Measurements from ENCODE around the gene KIZ. TPM values are rescaled to one million over a fixed set of nuclear protein-coding genes. Genes with fewer than 3 reads are reported as not detected.

KIZ gene
- total and polyA plus RNA-seq, 2 donors from 2014 or later: 17.3 to 21.8 TPM

- no peaks in the 10 kb centered on the region for H3K4me1 ChIP-seq (ENCODE audit: control insufficient read depth in 2 of 3, insufficient read depth in 2 of 3, low read depth in 1 of 3, low read length in 3 of 3)
- DNase-seq (no peak), FAIRE-seq (no peak)
- peaks cover 25% of the 10 kb centered on the region for H3K27me3 ChIP-seq (ENCODE audit: control insufficient read depth, insufficient read depth, low read length)
- intact Hi-C loops (cut with DNase I): no loop called here
- no peak overlapping the region for H3K27ac ChIP-seq (ENCODE audit: low read depth in 2 of 2, low read length in 2 of 2)
- H3K9ac ChIP-seq (ENCODE audit: low read length in 3 of 3): no peak overlapping the region
- no peak for TF ChIP-seq CTCF (IDR thresholded peaks at IDR 0.05; ENCODE audit: borderline replicate concordance, extremely low read depth, insufficient read depth)
- H3K4me3 ChIP-seq (ENCODE audit: low read length in 3 of 3): no peak overlapping the region
- no peaks in the 10 kb centered on the region for H3K36me3 ChIP-seq (ENCODE audit: control insufficient read depth in 2 of 3, insufficient read depth in 3 of 3, low read length in 3 of 3)
- no peaks in the 10 kb centered on the region for H3K9me3 ChIP-seq (ENCODE audit: control insufficient read depth in 2 of 3, insufficient read depth in 1 of 3, low read length in 3 of 3)
These were observed 15.1 kb upstream of the KIZ start for GRCh38 chr20:21110811-21111210.

GRCh38 chr20:21111416-21111815, 14.5 kb upstream of the KIZ start:
- Histone ChIP-seq H3K9me3 (ENCODE audit: control insufficient read depth in 2 of 3, insufficient read depth in 1 of 3, low read length in 3 of 3) (no peaks in the 10 kb centered on the region), H3K27me3 (ENCODE audit: control insufficient read depth, insufficient read depth, low read length) (peaks cover 22% of the 10 kb centered on the region), H3K4me1 (ENCODE audit: control insufficient read depth in 2 of 3, insufficient read depth in 2 of 3, low read depth in 1 of 3, low read length in 3 of 3) (no peaks in the 10 kb centered on the region), H3K27ac (ENCODE audit: low read depth in 2 of 2, low read length in 2 of 2) (no peak overlapping the region), H3K36me3 (ENCODE audit: control insufficient read depth in 2 of 3, insufficient read depth in 3 of 3, low read length in 3 of 3) (no peaks in the 10 kb centered on the region), H3K9ac (ENCODE audit: low read length in 3 of 3) (no peak overlapping the region), H3K4me3 (ENCODE audit: low read length in 3 of 3) (no peak overlapping the region)
- intact Hi-C loops (cut with DNase I): no loop called here
- FAIRE-seq (no peak), DNase-seq (no peak)
- no peak for TF ChIP-seq CTCF (IDR thresholded peaks at IDR 0.05; ENCODE audit: borderline replicate concordance, extremely low read depth, insufficient read depth)

- FAIRE-seq: no peak
- no peak for DNase-seq
- TF ChIP-seq CTCF (IDR thresholded peaks at IDR 0.05; ENCODE audit: borderline replicate concordance, extremely low read depth, insufficient read depth): no peak
- Histone ChIP-seq H3K4me1 (ENCODE audit: control insufficient read depth in 2 of 3, insufficient read depth in 2 of 3, low read depth in 1 of 3, low read length in 3 of 3) (no peaks in the 10 kb centered on the region), H3K9me3 (ENCODE audit: control insufficient read depth in 2 of 3, insufficient read depth in 1 of 3, low read length in 3 of 3) (no peaks in the 10 kb centered on the region), H3K9ac (ENCODE audit: low read length in 3 of 3) (no peak overlapping the region), H3K27ac (ENCODE audit: low read depth in 2 of 2, low read length in 2 of 2) (no peak overlapping the region), H3K27me3 (ENCODE audit: control insufficient read depth, insufficient read depth, low read length) (peaks cover 3% of the 10 kb centered on the region), H3K4me3 (ENCODE audit: low read length in 3 of 3) (no peak overlapping the region), H3K36me3 (ENCODE audit: control insufficient read depth in 2 of 3, insufficient read depth in 3 of 3, low read length in 3 of 3) (no peaks in the 10 kb centered on the region)
- intact Hi-C loops (cut with DNase I): no loop called here
These were observed 12.2 kb upstream of the KIZ start for GRCh38 chr20:21113697-21114096.

- TF ChIP-seq CTCF (IDR thresholded peaks at IDR 0.05; ENCODE audit: borderline replicate concordance, extremely low read depth, insufficient read depth): no peak
- FAIRE-seq: no peak
These were observed 11.3 kb upstream of the KIZ start for GRCh38 chr20:21114584-21114983.

More at GRCh38 chr20:21114584-21114983, 11.3 kb upstream of the KIZ start:
- DNase-seq: no peak
- H3K4me1 ChIP-seq (ENCODE audit: control insufficient read depth in 2 of 3, insufficient read depth in 2 of 3, low read depth in 1 of 3, low read length in 3 of 3): no peaks in the 10 kb centered on the region
- H3K9ac ChIP-seq (ENCODE audit: low read length in 3 of 3): no peak overlapping the region
- H3K9me3 ChIP-seq (ENCODE audit: control insufficient read depth in 2 of 3, insufficient read depth in 1 of 3, low read length in 3 of 3): no peaks in the 10 kb centered on the region
- H3K27me3 ChIP-seq (ENCODE audit: control insufficient read depth, insufficient read depth, low read length): peaks cover 3% of the 10 kb centered on the region
- H3K27ac ChIP-seq (ENCODE audit: low read depth in 2 of 2, low read length in 2 of 2): no peak overlapping the region
- no peak overlapping the region for H3K4me3 ChIP-seq (ENCODE audit: low read length in 3 of 3)
- no peaks in the 10 kb centered on the region for H3K36me3 ChIP-seq (ENCODE audit: control insufficient read depth in 2 of 3, insufficient read depth in 3 of 3, low read length in 3 of 3)
- intact Hi-C loops (cut with DNase I): no loop called here
